SK-N-SH (cell line): ENCODE data around the gene FCSK. TPM values are rescaled to one million over a fixed set of nuclear protein-coding genes. Genes with fewer than 3 reads are reported as not detected.

ENCODE experiments used
- CTCF ChIA-PET: fragments of 300-600, 350-600 bp; formaldehyde crosslinking; extraction: SDS; loops from one replicate; lab custom pipeline; 2021; lab: Yijun Ruan, JAX
- POLR2A ChIA-PET: fragments of 350-600 bp; sonication (Branson Sonifier 250); formaldehyde crosslinking; extraction: SDS; loops from one replicate; lab custom pipeline; 2020; ENCODE audit warnings: antibody characterized with exemption, inconsistent platforms; lab: Yijun Ruan, JAX
- DNase-seq: peaks from one replicate; pipeline ENCODE4 v3.0.0; 2012
- H2AFZ ChIP-seq: fragments of 200-600 bp; sonication (generic); 2 replicates; pipeline ENCODE4 v1.8.1; 2016; ENCODE audit warnings: antibody characterized with exemption, mild to moderate bottlenecking, low read depth
- H3F3A ChIP-seq: fragments of 200-600 bp; sonication (generic); replicated peaks from 2 replicates; pipeline ENCODE3; 2016; ENCODE audit warnings: antibody characterized with exemption, mild to moderate bottlenecking; ENCODE audit not compliant: insufficient read depth
- H3K27ac ChIP-seq, 2 experiments: fragments of 200-500 bp in 1 of 2; fragments of 200-600 bp in 1 of 2; sonication (Bioruptor generic) in 1 of 2; sonication (generic), shearing (Covaris generic) in 1 of 2; 2 replicates each; pipeline versions ENCODE4 v1.5.1 to v1.6.1; 2014 to 2016; ENCODE audit warnings: low read depth in 2 of 2, inconsistent platforms in 1 of 2, low read length in 1 of 2, mild to moderate bottlenecking in 1 of 2, mixed read lengths in 1 of 2
- H3K27me3 ChIP-seq: fragments of 200-600 bp; sonication (generic), shearing (Covaris generic); 2 replicates; pipeline ENCODE4 v1.6.1; 2016; ENCODE audit warnings: mixed run types; ENCODE audit not compliant: insufficient read depth
- H3K36me3 ChIP-seq, 2 experiments: fragments of 200-500 bp in 1 of 2; fragments of 200-600 bp in 1 of 2; sonication (Bioruptor generic) in 1 of 2; sonication (generic) in 1 of 2; replicated peaks in 1 of 2; 2 replicates each; pipeline versions ENCODE3 to v1.5.1; 2014 to 2016; ENCODE audit warnings: low read length in 1 of 2, mild to moderate bottlenecking in 1 of 2; ENCODE audit not compliant: insufficient read depth in 2 of 2, control insufficient read depth in 1 of 2
- H3K4me1 ChIP-seq, 2 experiments: fragments of 200-500 bp in 1 of 2; fragments of 200-600 bp in 1 of 2; sonication (Bioruptor generic) in 1 of 2; sonication (generic), shearing (Covaris generic) in 1 of 2; 2 replicates each; pipeline versions ENCODE4 v1.5.1 to v1.6.1; 2014 to 2016; ENCODE audit warnings: low read depth in 1 of 2, low read length in 1 of 2, mixed run types in 1 of 2; ENCODE audit not compliant: insufficient read depth in 2 of 2, control insufficient read depth in 1 of 2
- H3K4me2 ChIP-seq: fragments of 200-600 bp; sonication (generic), shearing (Covaris generic); 2 replicates; pipeline ENCODE4 v1.6.1; 2017; ENCODE audit warnings: mixed run types
- H3K4me3 ChIP-seq, 2 experiments: fragments of 200-500 bp in 1 of 2; fragments of 200-600 bp in 1 of 2; sonication (Bioruptor generic) in 1 of 2; sonication (generic), shearing (Covaris generic) in 1 of 2; 2 replicates each; pipeline versions ENCODE4 v1.5.1 to v1.8.1; 2014 to 2016; ENCODE audit warnings: low read depth in 2 of 2, inconsistent platforms in 1 of 2, low read length in 1 of 2, mild to moderate bottlenecking in 1 of 2, mixed read lengths in 1 of 2, moderate library complexity in 1 of 2
- H3K79me2 ChIP-seq: fragments of 200-600 bp; sonication (generic); 2 replicates; pipeline ENCODE4 v1.8.1; 2017; ENCODE audit warnings: mild to moderate bottlenecking; ENCODE audit not compliant: insufficient read depth
- H3K9ac ChIP-seq: fragments of 200-600 bp; sonication (generic); 2 replicates; pipeline ENCODE4 v1.6.1; 2017; ENCODE audit warnings: mixed run types
- H3K9me2 ChIP-seq: fragments of 200-600 bp; sonication (generic); 2 replicates; pipeline ENCODE4 v1.6.1; 2017; ENCODE audit warnings: mixed run types
- H3K9me3 ChIP-seq: fragments of 200-600 bp; sonication (generic); 2 replicates; pipeline ENCODE4 v1.6.1; 2017; ENCODE audit warnings: mixed run types, mild to moderate bottlenecking, moderate library complexity
- H4K20me1 ChIP-seq: fragments of 200-600 bp; sonication (generic); 2 replicates; pipeline ENCODE4 v1.6.1; 2017; ENCODE audit warnings: mild to moderate bottlenecking, mixed run types; ENCODE audit not compliant: insufficient read depth
- CHD2 ChIP-seq: fragments of 150-350 bp; IDR thresholded peaks from 2 replicates; pipeline ENCODE4 v1.6.1; 2018; ENCODE audit warnings: low read length; ENCODE audit not compliant: partially characterized antibody
- CTCF ChIP-seq: fragments of 200-600 bp; sonication (generic); IDR thresholded peaks from 2 replicates; pipeline ENCODE4 v1.6.1; 2017; ENCODE audit warnings: antibody characterized with exemption, mild to moderate bottlenecking, moderate library complexity
- ELF1 ChIP-seq: IDR thresholded peaks from 2 replicates; pipeline ENCODE4 v1.4.0; 2012
- FOSL2 ChIP-seq: IDR thresholded peaks from 2 replicates; pipeline ENCODE4 v1.4.0; 2012; ENCODE audit warnings: low read depth, mild to moderate bottlenecking, moderate library complexity, borderline replicate concordance
- GABPA ChIP-seq: IDR thresholded peaks from 2 replicates; pipeline ENCODE4 v1.4.0; 2012; ENCODE audit warnings: low read depth, mild to moderate bottlenecking
- NFIC ChIP-seq: IDR thresholded peaks from 2 replicates; pipeline ENCODE4 v1.4.0; 2012; ENCODE audit warnings: borderline replicate concordance
- NRF1 ChIP-seq: IDR thresholded peaks from 2 replicates; pipeline ENCODE4 v1.6.1; 2012; ENCODE audit warnings: low read depth, mild to moderate bottlenecking, low read length
- POLR2AphosphoS5 ChIP-seq: IDR thresholded peaks from 2 replicates; pipeline ENCODE4 v1.6.1; 2012; ENCODE audit warnings: low read depth, low read length
- RCOR1 ChIP-seq: fragments of 150-350 bp; IDR thresholded peaks from 2 replicates; pipeline ENCODE4 v1.6.1; 2017; ENCODE audit warnings: antibody characterized with exemption, low read length
- REST ChIP-seq: IDR thresholded peaks from 2 replicates; pipeline ENCODE4 v1.6.1; 2012; ENCODE audit warnings: mild to moderate bottlenecking, low read depth, low read length, moderate library complexity
- USF1 ChIP-seq: IDR thresholded peaks from 2 replicates; pipeline ENCODE4 v1.4.0; 2012; ENCODE audit warnings: low read depth, borderline replicate concordance
- ZBTB33 ChIP-seq: IDR thresholded peaks from 2 replicates; pipeline ENCODE4 v1.4.0; 2012; ENCODE audit warnings: low read depth, borderline replicate concordance
- WGBS: methylation state at CpG from one replicate; pipeline ENCODE4 v1.1.6; 2017; ENCODE audit warnings: low lambda C conversion rate; 5-methylcytosine and 5-hydroxymethylcytosine counted together
- polyA plus RNA-seq, 3 experiments: library from polyadenylated mRNA; depleted of rRNA; stranded (reverse); fragments of >200 nt; gene quantifications; 2 replicates each; pipeline ENCODE4 v1.2.3, GENCODE V29; 2012

The FCSK gene
- polyA plus RNA-seq, 1 of the 3 experiments (the other 2 are of a cell fraction) = 9.7 TPM

GRCh38 chr16:70427786-70428177 is 26.6 kb upstream of the FCSK start:
- Histone ChIP-seq H3K4me3 (peak overlapping the region in 1 of 2 experiments; percentile 46; a peak in 1 of 4 replicates), H3K36me3 (peaks cover 3 to 8% of the 10 kb centered on the region in 2 experiments), H3K27me3 (no peaks in the 10 kb centered on the region), H3K4me1 (peaks cover 37 to 57% of the 10 kb centered on the region in 2 experiments), H2AFZ (no peak overlapping the region), H3K4me2 (peak overlapping the region; percentile 79), H3K79me2 (peaks cover 92% of the 10 kb centered on the region), H3K27ac (peak overlapping the region; percentile 94 to 99), H3K9me3 (no peaks in the 10 kb centered on the region), H3F3A (peaks cover 24% of the 10 kb centered on the region), H3K9ac (peak overlapping the region; percentile 46; the same call in 1 of the 2 replicates), H3K9me2 (no peaks in the 10 kb centered on the region), H4K20me1 (peaks cover 9% of the 10 kb centered on the region)
- CTCF ChIA-PET = interaction anchor here (0.8 kb wide), 1 partner anchor 46 kb away, joined by 3 read pairs; no protein-coding TSS in a partner anchor
- TF ChIP-seq USF1 (no peak), ELF1 (no peak), CTCF (no peak), POLR2AphosphoS5 (no peak)
- WGBS = 51% methylated on average over 4 of the region's 4 CpGs
- DNase-seq = no peak
- POLR2A ChIA-PET = interaction anchor here (0.7 kb wide), 1 partner anchor 10 kb away, joined by 3 read pairs; no protein-coding TSS in a partner anchor

GRCh38 chr16:70428178-70428998 is 26.0 kb upstream of the FCSK start:
- Histone ChIP-seq H3K9me3 (no peaks in the 10 kb centered on the region), H3K4me1 (peaks cover 43 to 59% of the 10 kb centered on the region in 2 experiments), H3K4me3 (peak overlapping the region in 1 of 2 experiments; percentile 46; a peak in 2 of 4 replicates), H3K9ac (peak overlapping the region; percentile 64), H3F3A (peaks cover 27% of the 10 kb centered on the region), H3K4me2 (peak overlapping the region; percentile 79), H3K9me2 (no peaks in the 10 kb centered on the region), H4K20me1 (peaks cover 11% of the 10 kb centered on the region), H3K27me3 (no peaks in the 10 kb centered on the region), H3K27ac (peak overlapping the region; percentile 94 to 99), H2AFZ (peak overlapping the region; percentile 9; the same call in 1 of the 2 replicates), H3K36me3 (peaks cover 3 to 8% of the 10 kb centered on the region in 2 experiments), H3K79me2 (peaks cover 92% of the 10 kb centered on the region)
- POLR2A ChIA-PET = interaction anchor here (0.7 kb wide), 1 partner anchor 9 kb away, joined by 3 read pairs; no protein-coding TSS in a partner anchor
- CTCF ChIA-PET = interaction anchor here (0.8 kb wide), 1 partner anchor 47 kb away, joined by 3 read pairs; no protein-coding TSS in a partner anchor
- 5% methylated on average over 9 of the region's 9 CpGs for WGBS
- DNase-seq = peak; percentile 85
- TF ChIP-seq ZBTB33 (peak; percentile 52; the same call in 1 of the 2 replicates), CHD2 (peak; percentile 92), NRF1 (0 out of 2 replicates have a peak, but pooled peaks have one; percentile 2), REST (peak; percentile 71), GABPA (no peak), NFIC (peak; percentile 96), FOSL2 (peak; percentile 63; the same call in 1 of the 2 replicates), RCOR1 (peak; percentile 58), CTCF (no peak)
